Neural cell (in vitro differentiated cells): ENCODE measurements around the gene APOBR. TPM values are rescaled to one million over a fixed set of nuclear protein-coding genes. Genes with fewer than 3 reads are reported as not detected.
"Not testable (repeated sequence)": the region's sequence is repeated elsewhere in the genome, so short reads cannot be mapped to it uniquely, and the experiment has no call there.

Source experiments
- H2AFZ ChIP-seq: fragments of 200-600, 300-800 bp; sonication (generic), shearing (Covaris generic); 2 replicates; pipeline ENCODE4 v1.6.0; 2014; ENCODE audit warnings: low read depth, mild to moderate bottlenecking, antibody characterized with exemption, low read length, moderate library complexity
- H3F3A ChIP-seq: fragments of 200-600 bp; shearing (Covaris generic); 2 replicates; pipeline ENCODE4 v1.6.1; 2016; ENCODE audit warnings: mild to moderate bottlenecking, moderate library complexity, mixed read lengths, antibody characterized with exemption, low read length; ENCODE audit not compliant: insufficient read depth, poor library complexity, severe bottlenecking
- H3K27ac ChIP-seq: fragments of 200-600, 300-800 bp; sonication (generic), shearing (Covaris generic); 2 replicates; pipeline ENCODE4 v1.5.1; 2014; ENCODE audit warnings: mild to moderate bottlenecking, low read length, moderate library complexity
- H3K27me3 ChIP-seq: fragments of 300-800, 200-600 bp; sonication (generic), shearing (Covaris generic); 2 replicates; pipeline ENCODE4 v1.6.0; 2014; ENCODE audit warnings: mild to moderate bottlenecking, low read depth, low read length, moderate library complexity; ENCODE audit not compliant: insufficient read depth
- H3K36me3 ChIP-seq: fragments of 300-800, 200-600 bp; sonication (generic), shearing (Covaris generic); 2 replicates; pipeline ENCODE4 v1.5.1; 2014; ENCODE audit warnings: mild to moderate bottlenecking, antibody characterized with exemption, low read length, moderate library complexity; ENCODE audit not compliant: insufficient read depth
- H3K4me2 ChIP-seq: fragments of 300-800, 200-600 bp; sonication (generic), shearing (Covaris generic); 2 replicates; pipeline ENCODE4 v1.6.0; 2014; ENCODE audit warnings: mild to moderate bottlenecking, low read length
- H3K4me3 ChIP-seq: fragments of 300-800, 200-600 bp; sonication (generic), shearing (Covaris generic); 2 replicates; pipeline ENCODE4 v1.5.1; 2014; ENCODE audit warnings: mild to moderate bottlenecking, low read length, moderate library complexity
- H3K79me2 ChIP-seq: fragments of 200-600 bp; shearing (Covaris generic); replicated peaks from 2 replicates; pipeline ENCODE4 v1.6.0; 2014; ENCODE audit warnings: mild to moderate bottlenecking, low read length, moderate library complexity; ENCODE audit not compliant: insufficient read depth
- H3K9ac ChIP-seq: fragments of 300-800, 200-600 bp; sonication (generic), shearing (Covaris generic); 2 replicates; pipeline ENCODE4 v1.6.1; 2016; ENCODE audit warnings: mild to moderate bottlenecking, low read length, mixed read lengths
- H3K9me2 ChIP-seq: fragments of 200-600 bp; shearing (Covaris generic); 2 replicates; pipeline ENCODE4 v1.6.1; 2016; ENCODE audit warnings: mild to moderate bottlenecking, low read length, mixed read lengths; ENCODE audit not compliant: insufficient read depth
- H3K9me3 ChIP-seq: fragments of 200-600, 300-800 bp; sonication (generic), shearing (Covaris generic); 2 replicates; pipeline ENCODE4 v1.6.1; 2016; ENCODE audit warnings: mild to moderate bottlenecking, mixed run types, low read length, moderate library complexity, mixed read lengths
- H4K20me1 ChIP-seq: fragments of 200-600 bp; shearing (Covaris generic); 2 replicates; pipeline ENCODE4 v1.6.1; 2016; ENCODE audit warnings: mild to moderate bottlenecking, mixed run types; ENCODE audit not compliant: insufficient read depth
- EP300 ChIP-seq: fragments of 450-650 bp; conservative IDR thresholded peaks from 2 replicates; pipeline ENCODE4 v1.6.1; 2014; ENCODE audit warnings: antibody characterized with exemption, mild to moderate bottlenecking, moderate library complexity; ENCODE audit not compliant: poor library complexity, severe bottlenecking
- EZH2 ChIP-seq: fragments of 200-600, 300-800 bp; shearing (Covaris generic), sonication (generic); IDR thresholded peaks from 2 replicates; pipeline ENCODE4 v1.6.1; 2014; ENCODE audit warnings: antibody characterized with exemption, low read length, borderline replicate concordance, mild to moderate bottlenecking; ENCODE audit not compliant: insufficient read depth, poor library complexity, severe bottlenecking
- MXI1 ChIP-seq: fragments of 450-650 bp; conservative IDR thresholded peaks from 2 replicates; pipeline ENCODE4 v1.6.1; 2014; ENCODE audit warnings: antibody characterized with exemption, mild to moderate bottlenecking; ENCODE audit not compliant: poor library complexity, severe bottlenecking
- POLR2AphosphoS5 ChIP-seq: IDR thresholded peaks from 2 replicates; pipeline ENCODE4 v1.6.1; 2012
- RAD21 ChIP-seq: fragments of 450-650 bp; conservative IDR thresholded peaks from 2 replicates; pipeline ENCODE4 v1.6.1; 2014; ENCODE audit warnings: antibody characterized with exemption, mild to moderate bottlenecking, moderate library complexity
- SMC3 ChIP-seq: fragments of 450-650 bp; conservative IDR thresholded peaks from 2 replicates; pipeline ENCODE4 v1.6.1; 2014; ENCODE audit warnings: antibody characterized with exemption, mild to moderate bottlenecking, moderate library complexity; ENCODE audit not compliant: poor library complexity
- TAF1 ChIP-seq: IDR thresholded peaks from 2 replicates; pipeline ENCODE4 v1.6.1; 2012; ENCODE audit warnings: low read depth
- polyA plus RNA-seq: library from polyadenylated mRNA; depleted of rRNA; stranded (reverse); fragments of >200 nt; gene quantifications from 2 replicates; pipeline ENCODE4 v1.2.3, GENCODE V29; 2014
- TF ChIP-seq, protein P1 (sequence below): fragments of 450-650 bp; IDR thresholded peaks from 2 replicates; pipeline ENCODE4 v1.5.1; 2014; ENCODE audit warnings: antibody characterized with exemption, mild to moderate bottlenecking, moderate library complexity; ENCODE audit not compliant: poor library complexity, severe bottlenecking
- TF ChIP-seq, protein P2 (sequence below): IDR thresholded peaks from 2 replicates; pipeline ENCODE4 v1.6.1; 2012; ENCODE audit warnings: borderline replicate concordance

Gene APOBR
- polyA plus RNA-seq, 1 donor from 2014 or later: not detected

GRCh38 chr16:28498666-28499381, 4.4 kb downstream of the APOBR start:
- TF ChIP-seq RAD21 (no peak), MXI1 (no peak), POLR2AphosphoS5 (no peak), EP300 (no peak), SMC3 (no peak), EZH2 (no peak)
- TF ChIP-seq, protein P1, sequence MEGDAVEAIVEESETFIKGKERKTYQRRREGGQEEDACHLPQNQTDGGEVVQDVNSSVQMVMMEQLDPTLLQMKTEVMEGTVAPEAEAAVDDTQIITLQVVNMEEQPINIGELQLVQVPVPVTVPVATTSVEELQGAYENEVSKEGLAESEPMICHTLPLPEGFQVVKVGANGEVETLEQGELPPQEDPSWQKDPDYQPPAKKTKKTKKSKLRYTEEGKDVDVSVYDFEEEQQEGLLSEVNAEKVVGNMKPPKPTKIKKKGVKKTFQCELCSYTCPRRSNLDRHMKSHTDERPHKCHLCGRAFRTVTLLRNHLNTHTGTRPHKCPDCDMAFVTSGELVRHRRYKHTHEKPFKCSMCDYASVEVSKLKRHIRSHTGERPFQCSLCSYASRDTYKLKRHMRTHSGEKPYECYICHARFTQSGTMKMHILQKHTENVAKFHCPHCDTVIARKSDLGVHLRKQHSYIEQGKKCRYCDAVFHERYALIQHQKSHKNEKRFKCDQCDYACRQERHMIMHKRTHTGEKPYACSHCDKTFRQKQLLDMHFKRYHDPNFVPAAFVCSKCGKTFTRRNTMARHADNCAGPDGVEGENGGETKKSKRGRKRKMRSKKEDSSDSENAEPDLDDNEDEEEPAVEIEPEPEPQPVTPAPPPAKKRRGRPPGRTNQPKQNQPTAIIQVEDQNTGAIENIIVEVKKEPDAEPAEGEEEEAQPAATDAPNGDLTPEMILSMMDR: no peak
- TF ChIP-seq, protein P2, sequence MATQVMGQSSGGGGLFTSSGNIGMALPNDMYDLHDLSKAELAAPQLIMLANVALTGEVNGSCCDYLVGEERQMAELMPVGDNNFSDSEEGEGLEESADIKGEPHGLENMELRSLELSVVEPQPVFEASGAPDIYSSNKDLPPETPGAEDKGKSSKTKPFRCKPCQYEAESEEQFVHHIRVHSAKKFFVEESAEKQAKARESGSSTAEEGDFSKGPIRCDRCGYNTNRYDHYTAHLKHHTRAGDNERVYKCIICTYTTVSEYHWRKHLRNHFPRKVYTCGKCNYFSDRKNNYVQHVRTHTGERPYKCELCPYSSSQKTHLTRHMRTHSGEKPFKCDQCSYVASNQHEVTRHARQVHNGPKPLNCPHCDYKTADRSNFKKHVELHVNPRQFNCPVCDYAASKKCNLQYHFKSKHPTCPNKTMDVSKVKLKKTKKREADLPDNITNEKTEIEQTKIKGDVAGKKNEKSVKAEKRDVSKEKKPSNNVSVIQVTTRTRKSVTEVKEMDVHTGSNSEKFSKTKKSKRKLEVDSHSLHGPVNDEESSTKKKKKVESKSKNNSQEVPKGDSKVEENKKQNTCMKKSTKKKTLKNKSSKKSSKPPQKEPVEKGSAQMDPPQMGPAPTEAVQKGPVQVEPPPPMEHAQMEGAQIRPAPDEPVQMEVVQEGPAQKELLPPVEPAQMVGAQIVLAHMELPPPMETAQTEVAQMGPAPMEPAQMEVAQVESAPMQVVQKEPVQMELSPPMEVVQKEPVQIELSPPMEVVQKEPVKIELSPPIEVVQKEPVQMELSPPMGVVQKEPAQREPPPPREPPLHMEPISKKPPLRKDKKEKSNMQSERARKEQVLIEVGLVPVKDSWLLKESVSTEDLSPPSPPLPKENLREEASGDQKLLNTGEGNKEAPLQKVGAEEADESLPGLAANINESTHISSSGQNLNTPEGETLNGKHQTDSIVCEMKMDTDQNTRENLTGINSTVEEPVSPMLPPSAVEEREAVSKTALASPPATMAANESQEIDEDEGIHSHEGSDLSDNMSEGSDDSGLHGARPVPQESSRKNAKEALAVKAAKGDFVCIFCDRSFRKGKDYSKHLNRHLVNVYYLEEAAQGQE: no peak
- no peaks in the 10 kb centered on the region for H3K36me3 ChIP-seq
- no peak overlapping the region for H2AFZ ChIP-seq

DNA sequence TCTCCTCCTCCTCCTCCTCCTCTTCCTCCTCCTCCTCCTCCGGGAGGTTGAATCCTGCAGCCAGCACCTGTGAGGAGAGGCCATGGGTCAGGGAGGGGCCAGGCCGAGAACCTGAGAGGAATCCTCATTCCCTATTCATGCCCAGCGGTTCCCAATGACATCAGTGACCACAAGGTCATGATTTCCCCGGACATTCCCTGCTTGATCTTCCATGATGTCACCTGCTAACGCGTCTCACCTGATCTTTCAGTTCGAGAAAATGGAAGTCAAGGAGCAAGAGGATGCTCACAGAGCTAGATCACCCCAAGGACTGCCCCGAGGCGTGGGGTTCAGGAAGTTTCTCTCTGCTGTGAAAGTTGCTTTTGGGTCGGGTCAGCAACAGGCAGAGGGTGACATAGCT, 5.4 kb downstream of the APOBR start:
- no peaks in the 10 kb centered on the region for H3F3A ChIP-seq
- no peak overlapping the region for H2AFZ ChIP-seq
- H3K27me3 ChIP-seq: no peaks in the 10 kb centered on the region
- H3K9me3 ChIP-seq: no peaks in the 10 kb centered on the region
- no peaks in the 10 kb centered on the region for H3K9me2 ChIP-seq
- H3K79me2 ChIP-seq: no peaks in the 10 kb centered on the region
- H3K4me3 ChIP-seq: no peak overlapping the region
- TF ChIP-seq MXI1 (no peak), EZH2 (no peak), SMC3 (no peak), TAF1 (no peak), EP300 (no peak), POLR2AphosphoS5 (no peak), RAD21 (no peak)
- TF ChIP-seq, protein P2: no peak
- TF ChIP-seq, protein P1: no peak
- H3K27ac ChIP-seq: no peak overlapping the region
- H3K9ac ChIP-seq: no peak overlapping the region
- H4K20me1 ChIP-seq: no peaks in the 10 kb centered on the region
- no peaks in the 10 kb centered on the region for H3K36me3 ChIP-seq
- no peak overlapping the region for H3K4me2 ChIP-seq

More at GRCh38 chr16:28498666-28499381, 4.4 kb downstream of the APOBR start:
- no peaks in the 10 kb centered on the region for H4K20me1 ChIP-seq
- H3K79me2 ChIP-seq: no peaks in the 10 kb centered on the region
- H3F3A ChIP-seq: no peaks in the 10 kb centered on the region
- H3K27ac ChIP-seq: no peak overlapping the region
- H3K4me2 ChIP-seq: no peak overlapping the region
- no peaks in the 10 kb centered on the region for H3K9me2 ChIP-seq
- no peak overlapping the region for H3K4me3 ChIP-seq
- H3K9ac ChIP-seq: no peak overlapping the region
- H3K27me3 ChIP-seq: no peaks in the 10 kb centered on the region
- H3K9me3 ChIP-seq: no peaks in the 10 kb centered on the region

DNA sequence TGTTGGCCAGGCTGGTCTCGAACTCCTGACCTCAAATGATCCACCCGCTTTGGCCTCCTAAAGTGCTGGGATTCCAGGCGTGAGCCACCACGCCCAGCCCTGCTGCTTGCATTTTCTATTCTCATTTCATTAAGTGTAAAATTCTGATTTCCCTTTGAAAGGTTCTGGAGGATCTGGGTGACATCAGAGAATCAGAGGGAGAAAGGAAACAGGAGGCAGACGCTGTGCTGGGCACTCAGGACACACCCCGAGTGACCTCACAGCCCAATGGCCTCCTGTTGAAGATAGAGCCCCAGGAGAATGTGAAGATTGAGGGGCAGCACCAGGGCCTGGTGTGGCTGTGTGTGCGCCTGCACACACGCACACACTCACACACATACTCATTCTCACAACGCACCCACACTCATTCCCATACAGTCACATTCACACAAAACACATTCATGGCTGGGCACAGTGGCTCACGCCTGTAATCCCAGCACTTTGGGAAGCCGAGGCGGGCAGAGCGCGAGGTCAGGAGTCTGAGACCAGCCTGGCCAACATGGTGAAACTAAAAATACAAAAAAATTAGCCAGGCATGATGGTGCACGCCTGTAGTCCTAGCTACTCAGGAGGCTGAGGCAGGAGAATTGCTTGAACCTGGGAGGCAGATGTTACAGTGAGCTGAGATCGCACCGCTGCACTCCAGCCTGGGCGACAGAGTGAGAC, 6.2 kb downstream of the APOBR start:
- H3K27me3 ChIP-seq, H3K9me3 ChIP-seq, H3K4me2 ChIP-seq: not testable (repeated sequence)

More for the DNA sequence above, 6.2 kb downstream of the APOBR start:
- H3K36me3 ChIP-seq, H4K20me1 ChIP-seq, H3K79me2 ChIP-seq, H3K9me2 ChIP-seq, H3K4me3 ChIP-seq, H3F3A ChIP-seq, H2AFZ ChIP-seq, H3K27ac ChIP-seq, H3K9ac ChIP-seq: not testable (repeated sequence)
